Kidney (tissue), 14 donors: ENCODE results near the gene NAXE. TPM values are rescaled to one million over a fixed set of nuclear protein-coding genes. Genes with fewer than 3 reads are reported as not detected.
A peak's percentile ranks its signal among the peaks of the same experiment; 100 is the strongest.
"Not testable (repeated sequence)": the region's sequence is repeated elsewhere in the genome, so short reads cannot be mapped to it uniquely, and the experiment has no call there.

Experiments used
- DNase-seq, 5 donors: peaks; one replicate each; pipeline ENCODE4 v3.0.0-alpha.2; 2013 to 2020
- FAIRE-seq: peaks from 2 replicates; lab custom pipeline; 2012; peaks lifted over from hg19 to GRCh38; lab: Jason Lieb, UNC
- H3K27ac ChIP-seq, 2 donors: one replicate each; pipeline ENCODE4 v1.7.0; 2013; ENCODE audit warnings: low read depth in 2 of 2, low read length in 2 of 2, inconsistent platforms in 1 of 2
- H3K27me3 ChIP-seq: one replicate; pipeline ENCODE4 v1.7.1; 2013; ENCODE audit warnings: low read length, inconsistent platforms; ENCODE audit not compliant: control insufficient read depth, insufficient read depth
- H3K36me3 ChIP-seq, 3 donors: one replicate each; pipeline versions ENCODE4 v1.7.0 to v1.7.1; 2013; ENCODE audit warnings: low read length in 3 of 3, control low read depth in 1 of 3, inconsistent platforms in 1 of 3; ENCODE audit not compliant: insufficient read depth in 3 of 3, control insufficient read depth in 2 of 3
- H3K4me1 ChIP-seq, 3 donors: one replicate each; pipeline versions ENCODE4 v1.7.0 to v1.7.1; 2013; ENCODE audit warnings: low read length in 3 of 3, inconsistent platforms in 1 of 3, low read depth in 1 of 3; ENCODE audit not compliant: control insufficient read depth in 2 of 3, insufficient read depth in 2 of 3
- H3K4me3 ChIP-seq, 3 donors: one replicate each; pipeline versions ENCODE4 v1.7.0 to v1.8.1; 2013; ENCODE audit warnings: low read length in 3 of 3, control low read depth in 1 of 3, inconsistent platforms in 1 of 3
- H3K9ac ChIP-seq, 3 donors: one replicate each; pipeline versions ENCODE4 v1.7.0 to v1.7.1; 2013; ENCODE audit warnings: low read length in 3 of 3, control low read depth in 1 of 3, inconsistent platforms in 1 of 3
- H3K9me3 ChIP-seq, 3 donors: one replicate each; pipeline versions ENCODE4 v1.7.0 to v1.7.1; 2013; ENCODE audit warnings: low read length in 3 of 3, control low read depth in 1 of 3, inconsistent platforms in 1 of 3; ENCODE audit not compliant: control insufficient read depth in 2 of 3, insufficient read depth in 1 of 3
- CTCF ChIP-seq: IDR thresholded peaks from 3 replicates; pipeline ENCODE4 v1.5.1; 2012; ENCODE audit warnings: mild to moderate bottlenecking, moderate library complexity, borderline replicate concordance; ENCODE audit not compliant: insufficient read depth; ENCODE audit errors: extremely low read depth
- intact Hi-C: fragments of 100-400 bp; cut with DNase I; formaldehyde crosslinking; loops from one replicate; pipeline ENCODE4 v1.11.1; 2022
- polyA plus RNA-seq: library from polyadenylated mRNA; stranded (reverse); fragments of 350-450 nt; fragmentation: Illumina TruSeq; extraction: RNeasy Lipid Tissue Mini Kit (QIAGEN cat#74804); gene quantifications from one replicate; pipeline ENCODE4 v1.2.3, GENCODE V29; 2014; ENCODE audit warnings: low read depth, low replicate concordance; ENCODE audit not compliant: insufficient read depth
- total RNA-seq: library from RNA; stranded (reverse); fragmentation: NEBNext Ultra II Directional; extraction: Animal tissue kit (Norgen Biotek cat#: 25700); gene quantifications from one replicate; pipeline ENCODE4 v1.2.1, GENCODE V29; 2021
- donor health status: control.
- donor health status: control.
- donor health status: control.
- donor health status: control.
- donor health status: control.
- donor health status: DM: yes; HTN: yes; CAD: no.
- donor health status: Normal renal cell carcinoma (clear cell type).

NAXE gene
- total and polyA plus RNA-seq, 2 donors from 2014 or later, result 78.0 to 221 TPM

GRCh38 chr1:156608036-156608674, 16.6 kb downstream of the NAXE start:
- peak in 3 of 5 donors; percentile 63 to 83 (median 73) for DNase-seq
- no peak overlapping the region for H3K4me3 ChIP-seq
- H3K36me3 ChIP-seq, result no peaks in the 10 kb centered on the region
- H3K4me1 ChIP-seq, result no peaks in the 10 kb centered on the region
- intact Hi-C loops, result no loop called here
- H3K9ac ChIP-seq, result no peak overlapping the region
- peaks cover 3% of the 10 kb centered on the region for H3K27me3 ChIP-seq
- peak; percentile 85 for TF ChIP-seq CTCF
- no peak overlapping the region for H3K27ac ChIP-seq
- no peaks in the 10 kb centered on the region for H3K9me3 ChIP-seq
- no peak for FAIRE-seq

GRCh38 chr1:156608981-156609380, 17.4 kb downstream of the NAXE start:
- H3K36me3 ChIP-seq, result no peaks in the 10 kb centered on the region
- FAIRE-seq (no peak), DNase-seq (peak in 2 of 5 donors; percentile 27 to 32)
- H3K27me3 ChIP-seq, result peaks cover 3% of the 10 kb centered on the region
- no peak overlapping the region for H3K9ac ChIP-seq
- no peaks in the 10 kb centered on the region for H3K4me1 ChIP-seq
- intact Hi-C loops, result no loop called here
- H3K27ac ChIP-seq, result no peak overlapping the region
- H3K9me3 ChIP-seq, result no peaks in the 10 kb centered on the region
- TF ChIP-seq CTCF, result peak; percentile 38
- no peak overlapping the region for H3K4me3 ChIP-seq

DNA sequence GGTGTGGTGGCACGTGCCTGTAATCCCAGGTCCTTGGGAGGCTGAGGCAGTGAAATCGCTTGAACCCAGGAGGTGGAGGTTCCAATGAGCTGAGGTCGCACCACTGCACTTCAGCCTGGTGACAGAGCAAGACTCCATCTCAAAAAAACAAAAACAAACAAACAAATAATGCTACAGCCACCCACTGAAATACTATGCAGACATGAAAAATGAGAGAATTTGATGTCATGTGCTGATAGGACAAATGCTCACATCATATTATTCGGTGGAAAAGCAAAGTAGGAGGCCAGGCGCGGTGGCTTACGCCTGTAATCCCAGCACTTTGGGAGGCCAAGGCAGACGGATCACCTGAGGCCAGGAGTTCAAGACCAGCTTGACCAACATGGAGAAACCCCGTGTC, 18.5 kb downstream of the NAXE start:
- H3K36me3 ChIP-seq, H3K9ac ChIP-seq, intact Hi-C loops, H3K27me3 ChIP-seq, H3K4me1 ChIP-seq, DNase-seq, FAIRE-seq, H3K4me3 ChIP-seq, H3K27ac ChIP-seq, H3K9me3 ChIP-seq: not testable (repeated sequence)

DNA sequence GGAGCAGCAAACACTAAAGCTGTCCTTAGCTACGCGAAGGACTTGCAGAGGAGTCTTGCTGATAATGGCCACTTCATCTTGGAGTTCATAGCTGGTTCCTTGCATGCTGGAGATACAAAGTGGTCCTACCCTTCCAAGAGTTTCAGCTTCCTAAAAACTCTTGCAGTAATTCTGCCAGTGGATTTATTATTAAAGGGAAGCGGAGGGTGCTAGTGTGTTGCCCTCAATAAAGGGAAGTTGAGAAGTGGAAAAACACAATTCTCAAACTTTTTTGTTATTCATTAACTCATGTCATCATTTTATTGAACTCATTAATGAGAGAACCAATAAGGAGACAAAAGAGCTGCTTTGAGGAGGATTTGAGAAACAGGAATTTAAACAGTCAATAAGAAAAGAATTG, 21.1 kb downstream of the NAXE start:
- Histone ChIP-seq H3K9me3 (no peaks in the 10 kb centered on the region), H3K36me3 (no peaks in the 10 kb centered on the region), H3K4me3 (no peak overlapping the region), H3K4me1 (peaks cover 0 to 3% (median 0%) of the 10 kb centered on the region in 3 donors), H3K9ac (no peak overlapping the region), H3K27ac (no peak overlapping the region), H3K27me3 (peaks cover 3% of the 10 kb centered on the region)
- no peak for TF ChIP-seq CTCF
- FAIRE-seq, result no peak
- no peak for DNase-seq
- intact Hi-C loops, result no loop called here
